H54 (cell line): ENCODE results near the gene CHD2.

ENCODE experiments used
- DNase-seq: peaks from one replicate; pipeline ENCODE4 v3.0.0; 2011; ENCODE audit warnings: low spot score, mixed read lengths; ENCODE audit not compliant: insufficient read length
- FAIRE-seq: peaks from 3 replicates; lab custom pipeline; 2011; peaks lifted over from hg19 to GRCh38; lab: Jason Lieb, UNC
- POLR2A ChIP-seq: IDR thresholded peaks from 2 replicates; pipeline ENCODE4 v1.6.1; 2011; ENCODE audit warnings: low read depth, mild to moderate bottlenecking, low read length

CHD2 gene

DNA sequence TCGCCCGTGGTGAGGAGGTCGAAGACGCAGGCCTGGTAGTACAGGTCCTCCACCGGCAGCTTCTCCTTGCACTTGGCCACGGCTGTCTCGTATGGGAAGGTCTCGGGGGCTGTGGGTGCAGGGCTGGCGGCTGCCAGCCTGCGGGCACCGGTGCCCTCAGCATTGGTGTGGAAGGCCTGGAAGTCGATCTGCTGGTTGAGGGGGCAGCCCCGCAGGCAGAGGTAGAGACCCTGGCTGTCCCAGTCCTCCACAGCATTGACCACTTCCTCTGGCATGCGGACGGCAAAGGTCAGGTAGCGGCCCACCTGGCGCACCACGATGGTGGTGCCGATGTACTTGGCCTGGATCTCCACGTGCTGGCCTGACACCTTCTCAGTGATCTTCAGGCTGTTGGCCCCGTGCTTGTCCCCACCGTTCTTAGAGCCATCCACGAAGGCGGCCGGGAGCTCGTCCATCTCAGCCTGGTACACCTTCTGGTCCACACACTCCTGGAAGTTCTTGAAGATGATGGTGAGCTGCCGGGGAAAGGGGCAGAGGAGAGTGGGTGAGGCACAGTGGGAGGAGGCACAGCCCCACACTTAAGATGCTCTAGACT, 145.2 kb downstream of the CHD2 start:
- no peak for TF ChIP-seq POLR2A
- FAIRE-seq (no peak), DNase-seq (no peak)

- FAIRE-seq, result no peak
- no peak for TF ChIP-seq POLR2A
Measured at GRCh38 chr15:93046120-93046519, 146.0 kb downstream of the CHD2 start.

DNA sequence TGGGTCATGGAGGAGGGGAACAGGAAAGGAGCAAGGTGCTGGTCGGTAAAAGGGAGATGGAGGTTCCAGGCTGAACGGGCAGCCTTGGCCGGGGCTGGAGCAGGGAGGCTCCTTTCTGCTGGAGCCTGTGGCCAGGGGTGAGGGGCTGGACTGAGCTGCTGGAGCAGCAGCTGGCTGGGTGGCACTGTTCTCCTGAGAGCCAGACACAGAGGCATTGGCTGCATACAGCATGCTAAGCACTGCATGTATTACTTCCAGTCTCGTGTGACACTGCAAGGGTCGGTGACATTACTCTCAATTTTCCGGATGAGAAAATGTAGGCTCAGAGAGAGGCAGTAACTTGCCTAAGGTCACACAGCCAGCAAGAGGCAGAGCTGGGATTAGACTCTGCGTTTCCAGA, 146.6 kb downstream of the CHD2 start:
- FAIRE-seq, result no peak

More at GRCh38 chr15:93046120-93046519, 146.0 kb downstream of the CHD2 start:
- DNase-seq, result no peak

GRCh38 chr15:93047621-93048425, 147.7 kb downstream of the CHD2 start:
- no peak for TF ChIP-seq POLR2A
- FAIRE-seq (no peak), DNase-seq (no peak)

More for the DNA sequence above, 146.6 kb downstream of the CHD2 start:
- no peak for DNase-seq
- no peak for TF ChIP-seq POLR2A

DNA sequence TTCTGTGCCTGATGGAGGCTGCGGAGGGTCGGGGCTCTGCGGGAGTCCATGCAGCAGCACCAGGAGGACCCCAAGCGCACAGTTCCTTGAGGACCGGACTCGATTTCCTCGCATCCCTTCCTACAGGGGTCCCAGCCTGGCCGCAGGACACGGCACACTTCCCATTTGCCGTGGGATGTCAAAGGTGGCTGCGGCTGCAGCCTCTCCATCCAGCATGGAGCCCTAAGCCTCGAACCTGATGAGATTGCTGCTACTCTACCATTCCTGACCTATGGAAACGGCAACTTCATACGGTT, 148.2 kb downstream of the CHD2 start:
- no peak for TF ChIP-seq POLR2A
- no peak for DNase-seq
- FAIRE-seq, result no peak

GRCh38 chr15:93048759-93049161, 148.6 kb downstream of the CHD2 start:
- DNase-seq, result no peak
- TF ChIP-seq POLR2A, result no peak

GRCh38 chr15:93049233-93049632, 149.1 kb downstream of the CHD2 start:
- TF ChIP-seq POLR2A, result no peak
- FAIRE-seq, result no peak
- DNase-seq, result no peak

More at GRCh38 chr15:93048759-93049161, 148.6 kb downstream of the CHD2 start:
- FAIRE-seq, result no peak

DNA sequence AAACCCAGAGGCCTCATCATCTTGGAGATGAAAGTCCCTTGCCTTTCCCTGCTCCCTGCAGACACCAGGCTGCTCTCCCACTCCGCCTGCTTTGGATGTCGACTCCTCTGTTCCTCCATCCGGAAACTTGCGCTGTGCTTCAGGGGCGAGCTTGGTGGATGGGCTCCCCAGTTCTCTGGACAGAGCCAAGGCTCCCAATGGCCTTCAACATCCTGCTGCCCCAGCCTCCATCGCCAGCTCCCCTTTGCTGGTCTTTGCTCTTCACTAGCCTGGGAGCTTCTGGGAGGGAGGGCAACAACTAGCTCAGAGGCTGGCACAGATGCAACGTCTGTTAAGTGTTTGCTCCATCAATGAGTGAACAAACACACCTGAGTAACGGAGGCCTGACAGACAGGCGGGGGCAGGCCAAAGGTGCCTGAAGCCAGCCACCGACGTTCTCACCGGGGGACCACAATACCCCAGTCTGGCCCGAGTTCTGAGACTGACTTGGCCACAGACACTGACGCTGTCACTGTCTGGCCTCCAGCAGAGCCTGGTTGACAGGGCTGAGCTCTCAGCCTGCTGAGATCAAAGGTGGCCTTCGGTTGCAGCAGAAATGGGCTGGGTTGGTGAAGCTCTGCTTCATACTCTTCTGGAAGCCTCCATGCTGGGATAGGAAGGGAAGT, 149.9 kb downstream of the CHD2 start:
- DNase-seq (no peak), FAIRE-seq (no peak)
- no peak for TF ChIP-seq POLR2A

DNA sequence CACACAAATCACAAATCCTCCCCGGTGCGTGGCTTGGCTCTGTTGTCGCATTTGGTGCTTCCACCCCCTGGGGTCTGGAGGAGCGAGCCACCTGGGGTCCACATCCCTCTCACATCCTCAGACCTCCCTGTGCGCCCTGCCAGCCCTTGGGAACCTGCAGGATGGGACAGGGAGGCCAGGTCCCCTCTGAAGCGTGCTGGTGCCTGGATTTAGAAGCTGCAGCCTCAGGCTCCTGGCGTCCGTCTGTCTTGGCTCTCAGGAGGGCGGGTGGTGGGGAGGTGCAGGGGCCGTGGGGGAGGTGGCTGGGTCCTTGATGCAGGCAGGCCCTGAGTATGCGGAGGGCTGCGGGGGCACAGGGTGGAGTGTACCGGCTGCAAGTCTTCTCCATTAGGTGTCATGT, 150.5 kb downstream of the CHD2 start:
- TF ChIP-seq POLR2A, result no peak
- DNase-seq (no peak), FAIRE-seq (no peak)

- TF ChIP-seq POLR2A, result no peak
- FAIRE-seq (no peak), DNase-seq (no peak)
Measured at GRCh38 chr15:93051236-93052089, 151.3 kb downstream of the CHD2 start.

DNA sequence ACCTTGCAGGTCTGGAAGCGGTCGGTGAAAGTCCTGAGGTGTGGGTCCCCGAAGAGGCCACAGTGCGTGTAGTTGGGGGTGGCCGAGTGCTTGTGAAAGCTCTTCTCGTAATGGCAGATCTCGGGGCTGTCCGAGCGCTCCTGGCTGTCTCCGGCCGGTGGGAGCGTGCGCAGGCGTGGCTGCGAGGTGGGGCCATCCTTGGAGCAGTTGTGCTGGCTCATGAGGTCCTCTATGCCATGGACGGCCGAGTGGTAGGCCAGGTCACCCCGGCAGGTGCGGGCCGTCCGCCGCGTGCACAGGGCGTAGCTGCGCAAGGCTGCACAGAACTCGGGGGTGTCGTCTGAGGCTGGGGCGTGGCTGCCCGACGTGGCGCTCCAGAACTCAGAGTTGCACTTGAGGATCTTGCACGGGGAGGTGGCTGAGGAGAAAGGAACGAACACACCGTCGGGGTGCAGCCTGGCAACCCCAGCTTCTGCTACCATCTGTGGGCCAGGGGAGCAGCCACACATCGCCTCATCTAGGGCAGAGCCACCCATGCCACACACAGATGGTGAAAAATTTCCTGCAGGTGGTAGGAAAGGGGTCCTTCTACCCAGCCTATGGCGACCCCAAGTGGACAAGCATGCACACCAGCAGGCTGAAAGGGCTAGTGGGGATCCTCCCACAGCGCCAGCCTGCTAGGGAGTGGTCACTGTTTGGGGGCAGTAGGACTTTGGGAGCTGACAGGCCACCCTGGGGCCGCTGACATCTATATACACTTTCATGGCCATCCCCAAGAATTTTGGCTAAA, 152.2 kb downstream of the CHD2 start:
- no peak for TF ChIP-seq POLR2A
- DNase-seq, result no peak
- no peak for FAIRE-seq

GRCh38 chr15:93055211-93055610, 155.1 kb downstream of the CHD2 start:
- no peak for FAIRE-seq
- DNase-seq, result no peak
- no peak for TF ChIP-seq POLR2A

DNA sequence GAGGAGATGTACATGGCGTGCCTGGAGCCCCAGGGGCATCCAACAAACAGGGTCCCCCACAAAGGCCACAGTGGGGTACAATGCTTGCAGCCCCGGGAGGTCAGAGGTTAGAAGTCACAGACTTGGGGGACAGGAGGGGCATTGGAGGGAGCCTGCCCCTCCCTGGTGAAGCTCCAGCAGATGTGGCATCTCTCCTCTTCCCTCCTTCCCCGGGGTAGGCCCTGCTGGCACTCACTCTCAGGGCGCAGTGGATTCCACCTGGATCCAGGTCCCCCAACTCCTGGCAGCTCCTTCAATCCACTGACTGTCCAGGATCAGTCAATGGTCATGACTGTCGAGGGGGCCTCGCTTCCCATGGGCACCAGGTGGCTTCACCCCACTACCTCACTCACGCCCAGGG, 156.7 kb downstream of the CHD2 start:
- FAIRE-seq (no peak), DNase-seq (no peak)
- no peak for TF ChIP-seq POLR2A
